IMR-90 (cell line): Measurements from ENCODE around the gene FNDC3B. TPM values are rescaled to one million over a fixed set of nuclear protein-coding genes. Genes with fewer than 3 reads are reported as not detected.

ENCODE experiments used
- ATAC-seq: fragments of 200-7000 bp; cut with Tn5 transposase; 2 replicates; pipeline ENCODE4 v1.9.1; 2020; ENCODE audit warnings: low read depth, mild to moderate bottlenecking, moderate library complexity
- BruUV-seq: library from RNA; stranded (reverse); fragments of 400-500 nt; replicated peaks from 2 replicates; lab custom pipeline; 2021; lab: Mats Ljungman, UMichigan
- CTCF ChIA-PET: fragments of 300-600 bp; formaldehyde crosslinking; extraction: SDS; loops from one replicate; lab custom pipeline; 2021; ENCODE audit warnings: antibody characterized with exemption; lab: Yijun Ruan, JAX
- POLR2A ChIA-PET: fragments of 300-600 bp; sonication (Branson Sonifier 250); formaldehyde crosslinking; loops from one replicate; lab custom pipeline; 2022; ENCODE audit warnings: antibody characterized with exemption; ENCODE audit not compliant: unreplicated experiment; lab: Charles Lee
- DNase-seq: peaks from one replicate; pipeline ENCODE4 v3.0.0; 2013
- H2AFZ ChIP-seq: replicated peaks from 2 replicates; pipeline ENCODE3; 2013; ENCODE audit warnings: low read length, mild to moderate bottlenecking; ENCODE audit not compliant: poor library complexity
- H2AK5ac ChIP-seq: 2 replicates; pipeline ENCODE4 v1.6.1; 2013; ENCODE audit warnings: low read depth, low read length, inconsistent platforms
- H2AK9ac ChIP-seq: replicated peaks from 2 replicates; pipeline ENCODE3; 2013; ENCODE audit warnings: mild to moderate bottlenecking, low read depth, low read length, moderate library complexity; ENCODE audit not compliant: poor library complexity
- H2BK120ac ChIP-seq: 2 replicates; pipeline ENCODE4 v1.6.1; 2013; ENCODE audit warnings: low read depth, low read length, inconsistent platforms
- H2BK15ac ChIP-seq: 3 replicates; pipeline ENCODE4 v1.6.1; 2013; ENCODE audit warnings: low read depth, low read length, inconsistent platforms
- H2BK20ac ChIP-seq: 2 replicates; pipeline ENCODE4 v1.6.1; 2013; ENCODE audit warnings: low read depth, mild to moderate bottlenecking, inconsistent platforms, low read length, moderate library complexity
- H2BK5ac ChIP-seq: 2 replicates; pipeline ENCODE4 v1.6.1; 2013; ENCODE audit warnings: mild to moderate bottlenecking, low read depth, low read length, inconsistent platforms; ENCODE audit not compliant: poor library complexity, severe bottlenecking
- H3K14ac ChIP-seq: replicated peaks from 2 replicates; pipeline ENCODE4 v1.6.1; 2013; ENCODE audit warnings: low read depth, low read length, inconsistent platforms
- H3K18ac ChIP-seq: 2 replicates; pipeline ENCODE4 v1.6.1; 2013; ENCODE audit warnings: low read depth, low read length, control low read depth
- H3K23ac ChIP-seq: 2 replicates; pipeline ENCODE4 v1.6.1; 2013; ENCODE audit warnings: low read depth, low read length, inconsistent platforms
- H3K27ac ChIP-seq: 2 replicates; pipeline ENCODE4 v1.5.1; 2013; ENCODE audit warnings: mild to moderate bottlenecking, control low read depth, low read length; ENCODE audit not compliant: insufficient read depth
- H3K27me3 ChIP-seq: 2 replicates; pipeline ENCODE4 v1.6.1; 2013; ENCODE audit warnings: low read length; ENCODE audit not compliant: control insufficient read depth, insufficient read depth
- H3K36me3 ChIP-seq: 2 replicates; pipeline ENCODE4 v1.6.1; 2013; ENCODE audit warnings: low read length, mixed read lengths; ENCODE audit not compliant: control insufficient read depth, insufficient read depth
- H3K4ac ChIP-seq: 2 replicates; pipeline ENCODE4 v1.6.1; 2013; ENCODE audit warnings: low read depth, low read length, inconsistent platforms
- H3K4me1 ChIP-seq: 2 replicates; pipeline ENCODE4 v1.6.1; 2013; ENCODE audit warnings: low read length, mixed read lengths; ENCODE audit not compliant: control insufficient read depth, insufficient read depth
- H3K4me2 ChIP-seq: 2 replicates; pipeline ENCODE4 v1.6.1; 2013; ENCODE audit warnings: low read depth, mild to moderate bottlenecking, control low read depth, low read length, moderate library complexity
- H3K4me3 ChIP-seq: 2 replicates; pipeline ENCODE4 v1.5.1; 2013; ENCODE audit warnings: low read depth, mild to moderate bottlenecking, control low read depth, low read length, moderate library complexity; ENCODE audit not compliant: insufficient read depth
- H3K56ac ChIP-seq: 2 replicates; pipeline ENCODE4 v1.6.1; 2013; ENCODE audit warnings: low read length, inconsistent platforms; ENCODE audit not compliant: insufficient read depth; ENCODE audit errors: extremely low read depth
- H3K79me1 ChIP-seq, 2 experiments: 2 replicates each; pipeline ENCODE4 v1.6.1; 2013; ENCODE audit warnings: low read length in 2 of 2, inconsistent platforms in 1 of 2, low read depth in 1 of 2
- H3K9ac ChIP-seq: 2 replicates; pipeline ENCODE4 v1.6.1; 2013; ENCODE audit warnings: low read depth, low read length, control low read depth
- H3K9me1 ChIP-seq: 2 replicates; pipeline ENCODE4 v1.6.1; 2013; ENCODE audit warnings: low read length, inconsistent platforms; ENCODE audit not compliant: insufficient read depth
- H3K9me3 ChIP-seq: 2 replicates; pipeline ENCODE4 v1.6.1; 2013; ENCODE audit warnings: low read length; ENCODE audit not compliant: control insufficient read depth, insufficient read depth
- H4K20me1 ChIP-seq: 2 replicates; pipeline ENCODE4 v1.6.1; 2013; ENCODE audit warnings: low read length, inconsistent platforms; ENCODE audit not compliant: insufficient read depth
- H4K5ac ChIP-seq: 2 replicates; pipeline ENCODE4 v1.6.1; 2013; ENCODE audit warnings: mild to moderate bottlenecking, low read depth, low read length, control low read depth
- H4K8ac ChIP-seq, 2 experiments: 2 replicates each; pipeline ENCODE4 v1.6.1; 2013; ENCODE audit warnings: low read depth in 2 of 2, low read length in 2 of 2, control low read depth in 1 of 2, inconsistent platforms in 1 of 2
- H4K91ac ChIP-seq: 2 replicates; pipeline ENCODE4 v1.6.1; 2013; ENCODE audit warnings: low read depth, low read length, inconsistent platforms; ENCODE audit not compliant: insufficient read depth
- RFX5 ChIP-seq: IDR thresholded peaks from 2 replicates; pipeline ENCODE4 v1.8.0; 2012; ENCODE audit warnings: low read depth, mild to moderate bottlenecking, low read length, moderate library complexity
- WGBS, 2 experiments: methylation state at CpG; one replicate each; pipeline versions ENCODE4 v1.1.5 to v1.1.7; 2013; ENCODE audit warnings: missing lambda C conversion rate in 2 of 2; ENCODE audit not compliant: insufficient read length in 1 of 2; ENCODE audit errors: extremely low coverage in 2 of 2; 5-methylcytosine and 5-hydroxymethylcytosine counted together
- dilution Hi-C: fragments of 300-500 bp; cut with HindIII; formaldehyde crosslinking; loops from one replicate; pipeline ENCODE4 v1.14.3; 2018; ENCODE audit warnings: low sequenced_read_pairs; ENCODE audit not compliant: unreplicated experiment
- in situ Hi-C: fragments of 300-500 bp; cut with MboI; formaldehyde crosslinking; loops from 3 replicates; pipeline ENCODE4 v1.14.3; 2019; ENCODE audit warnings: low sequenced_read_pairs, inconsistent platforms, mixed read lengths
- intact Hi-C: fragments of 100-400 bp; cut with micrococcal nuclease; formaldehyde crosslinking; loops from 2 replicates; pipeline ENCODE4 v1.10.0; 2022
- polyA plus RNA-seq, 3 experiments: library from polyadenylated mRNA; depleted of rRNA; stranded (reverse); fragments of >200 nt; gene quantifications; 2 replicates each; pipeline ENCODE4 v1.2.3, GENCODE V29; 2012; ENCODE audit warnings: low replicate concordance in 1 of 3
- total RNA-seq: library from RNA; depleted of rRNA; stranded (reverse); fragments of >200 nt; gene quantifications from 2 replicates; pipeline ENCODE4 v1.2.3, GENCODE V29; 2012
- TF ChIP-seq, protein P1 (sequence below): conservative IDR thresholded peaks from 2 replicates; pipeline ENCODE4 v1.5.1; 2012; ENCODE audit warnings: mild to moderate bottlenecking, low read depth, low read length, improper control_type of control experiment

Gene FNDC3B
- total and polyA plus RNA-seq, 2 of the 4 experiments (the other 2 are of a cell fraction): 23.9 to 150 TPM

DNA sequence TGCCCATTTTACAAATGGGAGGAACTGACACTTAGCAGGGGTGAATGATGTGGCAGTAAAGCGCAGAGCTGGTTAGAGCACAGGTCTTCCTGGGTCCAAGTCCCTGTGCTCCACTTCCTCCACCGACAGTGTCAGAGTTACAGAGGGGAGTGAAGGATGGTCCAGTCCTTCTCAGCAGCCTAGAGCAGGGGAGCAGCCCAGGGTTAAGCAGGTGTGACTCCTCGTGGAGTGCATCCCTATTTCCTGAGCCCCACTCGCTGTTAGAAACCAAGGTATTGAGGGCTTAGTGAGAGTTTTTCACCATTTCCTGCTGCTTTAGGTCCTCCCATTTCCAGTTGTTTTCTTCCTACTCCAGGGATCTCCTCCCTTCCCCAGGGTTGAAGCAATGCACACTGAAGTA lies 333.5 kb downstream of the FNDC3B start:
- no CpG with 5 or more reads among the region's 4 CpGs for WGBS, 2 experiments
- no peak for ATAC-seq
- H3K14ac ChIP-seq: no peak overlapping the region
- H2BK120ac ChIP-seq: no peak overlapping the region
- BruUV-seq: no TSS peak
- H4K5ac ChIP-seq: no peak overlapping the region
- H2AFZ ChIP-seq: no peak overlapping the region
- ChIA-PET POLR2A (no interaction called here), CTCF (no interaction called here)
- no peak overlapping the region for H2AK9ac ChIP-seq
- no peak overlapping the region for H2BK15ac ChIP-seq
- H2AK5ac ChIP-seq: no peak overlapping the region
- H4K20me1 ChIP-seq: peaks cover 8% of the 10 kb centered on the region
- in situ Hi-C loops (no loop called here), intact Hi-C loops (no loop called here), dilution Hi-C loops (no loop called here)
- DNase-seq: no peak
- H2BK20ac ChIP-seq: no peak overlapping the region
- H3K4me2 ChIP-seq: no peak overlapping the region
- H3K4me3 ChIP-seq: no peak overlapping the region
- no peak overlapping the region for H4K91ac ChIP-seq
- H3K23ac ChIP-seq: no peak overlapping the region
- TF ChIP-seq RFX5: no peak
- TF ChIP-seq, protein P1, sequence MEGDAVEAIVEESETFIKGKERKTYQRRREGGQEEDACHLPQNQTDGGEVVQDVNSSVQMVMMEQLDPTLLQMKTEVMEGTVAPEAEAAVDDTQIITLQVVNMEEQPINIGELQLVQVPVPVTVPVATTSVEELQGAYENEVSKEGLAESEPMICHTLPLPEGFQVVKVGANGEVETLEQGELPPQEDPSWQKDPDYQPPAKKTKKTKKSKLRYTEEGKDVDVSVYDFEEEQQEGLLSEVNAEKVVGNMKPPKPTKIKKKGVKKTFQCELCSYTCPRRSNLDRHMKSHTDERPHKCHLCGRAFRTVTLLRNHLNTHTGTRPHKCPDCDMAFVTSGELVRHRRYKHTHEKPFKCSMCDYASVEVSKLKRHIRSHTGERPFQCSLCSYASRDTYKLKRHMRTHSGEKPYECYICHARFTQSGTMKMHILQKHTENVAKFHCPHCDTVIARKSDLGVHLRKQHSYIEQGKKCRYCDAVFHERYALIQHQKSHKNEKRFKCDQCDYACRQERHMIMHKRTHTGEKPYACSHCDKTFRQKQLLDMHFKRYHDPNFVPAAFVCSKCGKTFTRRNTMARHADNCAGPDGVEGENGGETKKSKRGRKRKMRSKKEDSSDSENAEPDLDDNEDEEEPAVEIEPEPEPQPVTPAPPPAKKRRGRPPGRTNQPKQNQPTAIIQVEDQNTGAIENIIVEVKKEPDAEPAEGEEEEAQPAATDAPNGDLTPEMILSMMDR: no peak
- H3K56ac ChIP-seq: no peak overlapping the region
- H3K4ac ChIP-seq: no peak overlapping the region
- H3K27me3 ChIP-seq: no peaks in the 10 kb centered on the region
- H3K79me1 ChIP-seq: peaks cover 17 to 65% of the 10 kb centered on the region in 2 experiments
- no peak overlapping the region for H3K9ac ChIP-seq
- H3K27ac ChIP-seq: no peak overlapping the region
- no peak overlapping the region for H4K8ac ChIP-seq
- H2BK5ac ChIP-seq: no peak overlapping the region
- H3K18ac ChIP-seq: no peak overlapping the region
- H3K9me3 ChIP-seq: no peaks in the 10 kb centered on the region
- peaks cover 15% of the 10 kb centered on the region for H3K9me1 ChIP-seq
- peaks cover 35% of the 10 kb centered on the region for H3K36me3 ChIP-seq
- peaks cover 3% of the 10 kb centered on the region; the same call in 1 of the 2 replicates for H3K4me1 ChIP-seq
